NCI-H187 treated with DMSO at 0.1 percent for 48 hours (cell line): ENCODE measurements around the gene TBATA.

Source experiments
- DNase-seq: peaks from one replicate; lab custom pipeline; 2025; lab: John Stamatoyannopoulos, UW

TBATA gene

GRCh38 chr10:70761031-70761601, 24.1 kb downstream of the TBATA start:
- no peak for DNase-seq

GRCh38 chr10:70760271-70760787, 24.8 kb downstream of the TBATA start:
- no peak for DNase-seq

DNA sequence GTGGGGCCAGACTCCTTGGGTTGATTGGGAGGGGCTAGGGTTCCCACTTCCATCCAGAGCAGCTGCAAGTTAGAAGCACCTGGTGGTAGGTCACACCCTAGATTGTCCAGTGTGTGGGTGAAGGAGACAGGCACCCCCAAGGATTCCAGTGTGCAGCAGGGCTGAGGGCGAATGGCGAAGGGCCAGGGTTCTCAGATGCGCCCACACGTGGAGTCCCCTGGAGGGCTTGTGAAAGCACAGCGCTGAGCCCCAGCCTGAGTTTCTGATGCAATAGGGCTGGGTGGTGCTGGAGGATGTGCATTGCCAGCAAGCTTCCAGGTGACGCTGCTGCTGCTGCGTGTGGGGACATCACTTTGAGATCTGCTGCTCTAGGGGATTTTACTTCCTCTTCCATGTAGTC, 25.4 kb downstream of the TBATA start:
- DNase-seq, result no peak

GRCh38 chr10:70758757-70759514, 26.2 kb downstream of the TBATA start:
- no peak for DNase-seq

- no peak for DNase-seq
Measured at GRCh38 chr10:70757856-70758255, 27.3 kb downstream of the TBATA start.

DNA sequence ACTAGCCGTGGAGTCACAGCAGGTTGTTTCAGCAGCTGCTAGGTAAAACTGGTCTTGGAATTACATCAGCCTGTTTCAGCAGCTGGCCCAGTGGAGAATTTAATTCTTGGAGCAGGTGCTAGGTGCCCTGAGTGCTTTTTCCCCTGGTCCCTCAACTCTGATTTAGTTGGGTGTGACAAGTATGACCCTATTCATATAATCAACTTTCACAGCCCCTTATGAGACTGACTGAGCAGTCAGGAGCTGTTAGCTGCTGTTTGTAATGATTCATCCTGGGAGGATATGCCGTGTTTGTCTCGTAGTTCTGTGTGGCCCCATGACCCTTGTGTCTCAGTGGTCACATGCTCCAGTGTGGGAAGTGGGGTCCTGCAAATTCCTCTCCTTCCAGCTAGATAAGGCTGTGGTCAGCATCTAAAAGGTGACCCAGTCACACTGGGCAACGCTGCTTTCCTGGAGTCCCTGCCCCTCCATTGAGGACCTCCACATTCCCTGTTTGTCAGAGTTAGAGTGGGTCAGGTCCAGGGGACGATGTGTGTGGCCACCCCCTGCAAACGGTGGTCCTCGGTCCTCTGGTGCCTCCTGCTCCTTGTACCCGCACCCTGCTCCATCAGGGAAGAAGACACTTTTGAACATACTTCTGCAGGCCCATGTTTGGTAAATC, 28.3 kb downstream of the TBATA start:
- DNase-seq, result no peak

GRCh38 chr10:70753841-70754621, 31.1 kb downstream of the TBATA start:
- no peak for DNase-seq

DNA sequence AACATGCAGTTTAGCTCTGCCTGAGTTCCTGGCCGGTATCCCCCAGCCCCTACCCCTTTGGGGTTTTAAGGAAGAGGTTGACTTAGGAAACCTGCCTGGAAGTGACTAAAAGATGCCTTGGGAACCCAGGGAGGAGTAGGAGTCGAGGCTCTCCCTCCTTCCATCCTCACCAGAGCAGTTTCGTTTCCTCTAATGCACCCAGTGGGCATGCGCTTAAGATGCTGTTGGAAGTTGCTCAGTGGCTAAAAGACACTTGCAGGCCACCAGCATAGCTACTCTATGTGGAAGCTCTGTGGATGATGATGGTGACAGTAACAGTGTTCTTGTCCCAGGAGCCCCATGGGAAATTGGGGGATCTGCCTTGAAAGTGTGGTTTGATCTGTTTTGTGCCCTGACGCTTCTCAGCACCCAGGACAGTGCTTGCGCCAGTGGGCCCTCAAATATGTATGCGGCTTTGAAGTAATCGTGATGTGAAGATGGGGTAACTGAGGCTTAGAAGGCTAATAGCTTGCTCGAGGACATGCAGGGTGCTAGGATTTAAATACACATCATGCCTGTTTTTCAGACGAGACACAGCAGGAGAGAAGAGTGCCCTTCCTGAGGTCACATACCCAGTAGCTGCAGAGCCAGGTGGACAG, 32.0 kb downstream of the TBATA start:
- no peak for DNase-seq

- DNase-seq, result no peak
Measured at GRCh38 chr10:70752571-70752970, 32.6 kb downstream of the TBATA start.

- no peak for DNase-seq
Measured at GRCh38 chr10:70751991-70752390, 33.2 kb downstream of the TBATA start.

GRCh38 chr10:70751356-70751755, 33.8 kb downstream of the TBATA start:
- no peak for DNase-seq

GRCh38 chr10:70750156-70750703, 34.9 kb downstream of the TBATA start:
- no peak for DNase-seq

DNA sequence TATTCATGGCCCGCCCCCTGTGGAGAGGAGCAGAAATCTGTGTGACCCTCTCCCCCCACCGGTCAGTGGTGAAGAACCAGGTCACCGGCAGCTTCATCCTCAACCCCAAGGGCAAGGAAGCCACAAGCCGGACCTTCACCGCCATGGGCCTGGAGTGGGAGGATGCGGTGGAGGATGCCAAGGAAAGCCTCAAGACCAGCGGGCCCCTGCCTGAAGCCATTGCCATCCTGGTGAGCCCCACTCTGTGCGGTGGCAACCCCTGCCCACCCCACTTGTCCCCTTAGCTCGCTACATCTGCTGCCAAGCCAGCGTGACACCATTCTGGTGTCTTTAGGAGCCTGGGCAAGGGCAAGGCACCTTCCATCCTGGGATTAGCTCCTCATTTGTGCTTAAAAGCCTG, 35.4 kb downstream of the TBATA start:
- no peak for DNase-seq

DNA sequence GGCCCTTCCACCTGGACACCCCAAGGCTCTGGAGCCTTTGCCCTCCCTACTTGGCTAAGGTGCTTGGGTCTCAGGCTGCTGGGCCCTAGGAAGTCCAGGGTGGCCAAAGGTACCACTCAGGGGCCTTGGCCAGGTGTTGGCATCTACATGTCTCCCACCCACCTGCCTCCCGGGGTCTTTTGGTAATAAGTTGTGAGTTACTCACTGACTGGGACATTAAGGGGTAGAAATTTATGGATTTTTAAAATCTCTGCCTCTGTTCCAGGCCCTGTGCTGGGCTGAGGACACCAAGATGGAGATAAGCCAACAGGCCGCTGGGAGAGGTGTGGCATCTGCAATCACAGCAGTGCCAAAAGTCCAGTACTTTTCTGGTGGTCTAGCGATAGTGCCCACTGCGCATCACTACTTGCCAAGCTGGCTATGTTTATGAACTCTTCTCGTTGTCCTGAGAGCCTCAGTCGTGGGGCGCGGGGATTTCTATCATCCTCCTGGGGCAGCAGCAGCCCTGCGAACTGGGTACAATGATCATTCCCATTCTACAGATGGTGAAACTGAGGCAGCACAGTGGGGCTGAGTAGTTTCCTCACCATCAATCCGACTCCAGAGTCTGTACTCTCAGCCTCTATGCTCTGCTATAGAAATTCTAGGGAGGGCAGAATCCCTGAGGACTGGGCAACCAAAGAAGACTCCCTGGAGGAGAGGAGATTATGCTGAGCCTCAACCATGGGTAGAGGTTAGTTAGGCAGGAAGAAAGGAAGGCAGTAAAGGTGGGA, 36.2 kb downstream of the TBATA start:
- no peak for DNase-seq

- no peak for DNase-seq
Measured at GRCh38 chr10:70748305-70748704, 36.9 kb downstream of the TBATA start.

GRCh38 chr10:70747192-70747965, 37.8 kb downstream of the TBATA start:
- no peak for DNase-seq

DNA sequence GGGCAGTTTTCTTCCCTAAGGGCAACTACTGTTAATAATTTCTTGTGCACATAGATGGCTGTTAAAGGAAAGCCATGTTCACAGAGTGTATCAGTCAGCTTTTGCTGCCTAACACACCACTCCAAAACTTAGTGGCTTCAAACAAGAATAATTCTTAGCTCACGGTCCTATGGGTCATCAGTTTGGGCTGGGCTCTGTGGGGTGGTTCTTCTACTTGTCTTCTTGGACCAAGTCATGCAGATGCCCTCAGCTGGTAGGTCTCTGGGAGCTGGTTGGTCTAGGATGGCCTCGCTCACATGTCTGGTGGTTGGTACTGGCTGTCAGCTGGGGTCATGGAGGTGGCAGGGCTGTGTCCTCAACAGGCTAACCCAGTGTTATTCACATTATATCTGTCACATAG, 39.6 kb downstream of the TBATA start:
- DNase-seq, result no peak

GRCh38 chr10:70744617-70745143, 40.5 kb downstream of the TBATA start:
- DNase-seq, result no peak

GRCh38 chr10:70743879-70744278, 41.3 kb downstream of the TBATA start:
- DNase-seq, result no peak

DNA sequence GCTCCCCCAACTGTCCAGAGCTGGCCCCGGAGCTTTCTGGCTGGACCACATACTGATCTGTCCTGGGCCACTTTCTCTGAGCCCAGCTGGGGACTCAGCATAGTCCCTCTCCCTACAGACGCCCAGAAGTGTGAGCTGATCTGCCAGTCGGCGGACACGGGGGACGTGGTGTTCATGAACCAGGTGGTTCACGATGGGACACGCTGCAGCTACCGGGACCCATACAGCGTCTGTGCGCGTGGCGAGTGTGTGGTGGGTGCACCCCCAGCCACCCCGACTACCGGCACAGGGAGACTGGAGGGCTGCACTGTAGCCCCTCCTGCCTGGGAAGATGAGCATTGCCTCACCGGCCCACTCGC, 41.8 kb downstream of the TBATA start:
- DNase-seq, result no peak
